ENCODE data around the gene IDUA.

Gene IDUA

DNA sequence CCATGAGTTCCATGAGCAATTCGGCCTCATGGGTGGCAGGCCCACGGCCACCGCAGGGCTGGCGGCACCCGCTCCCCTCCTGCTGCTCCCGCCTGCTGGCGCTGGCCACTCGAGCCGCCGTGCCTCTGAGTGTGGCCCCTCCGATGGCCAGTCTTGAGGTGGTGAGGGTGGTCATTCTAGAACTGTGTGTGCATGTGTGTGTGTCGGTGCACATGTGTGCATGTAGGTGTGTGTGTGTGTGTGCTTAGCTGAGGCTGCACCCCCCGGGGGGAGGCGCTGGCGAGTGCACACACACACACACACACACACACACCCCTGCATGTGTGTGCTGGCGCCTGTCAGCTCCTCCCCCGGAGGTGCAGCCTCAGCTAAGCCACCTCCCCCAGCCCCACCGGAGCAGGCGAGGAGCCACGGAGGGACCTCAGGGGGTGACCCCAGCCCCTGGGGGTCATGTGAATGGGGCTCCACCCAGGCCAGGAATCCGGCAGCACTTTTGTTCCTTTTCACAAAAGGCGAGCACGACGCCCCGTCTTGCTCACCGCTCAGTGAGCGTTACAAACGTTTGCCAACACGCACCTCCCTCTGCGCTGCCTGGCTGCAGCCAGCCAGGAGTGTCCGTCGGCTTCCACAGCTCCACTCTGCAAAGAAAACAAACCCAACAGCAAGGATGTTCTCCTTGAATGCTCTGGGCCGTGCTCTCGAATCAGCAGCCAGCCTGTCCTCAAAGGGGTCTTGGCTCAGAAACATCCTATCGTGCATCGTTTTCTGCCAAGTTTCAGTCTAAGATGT is 54.5 kb downstream of the IDUA start:
- TF ChIP-seq, protein P1, sequence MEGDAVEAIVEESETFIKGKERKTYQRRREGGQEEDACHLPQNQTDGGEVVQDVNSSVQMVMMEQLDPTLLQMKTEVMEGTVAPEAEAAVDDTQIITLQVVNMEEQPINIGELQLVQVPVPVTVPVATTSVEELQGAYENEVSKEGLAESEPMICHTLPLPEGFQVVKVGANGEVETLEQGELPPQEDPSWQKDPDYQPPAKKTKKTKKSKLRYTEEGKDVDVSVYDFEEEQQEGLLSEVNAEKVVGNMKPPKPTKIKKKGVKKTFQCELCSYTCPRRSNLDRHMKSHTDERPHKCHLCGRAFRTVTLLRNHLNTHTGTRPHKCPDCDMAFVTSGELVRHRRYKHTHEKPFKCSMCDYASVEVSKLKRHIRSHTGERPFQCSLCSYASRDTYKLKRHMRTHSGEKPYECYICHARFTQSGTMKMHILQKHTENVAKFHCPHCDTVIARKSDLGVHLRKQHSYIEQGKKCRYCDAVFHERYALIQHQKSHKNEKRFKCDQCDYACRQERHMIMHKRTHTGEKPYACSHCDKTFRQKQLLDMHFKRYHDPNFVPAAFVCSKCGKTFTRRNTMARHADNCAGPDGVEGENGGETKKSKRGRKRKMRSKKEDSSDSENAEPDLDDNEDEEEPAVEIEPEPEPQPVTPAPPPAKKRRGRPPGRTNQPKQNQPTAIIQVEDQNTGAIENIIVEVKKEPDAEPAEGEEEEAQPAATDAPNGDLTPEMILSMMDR (IDR thresholded peaks at IDR 0.05; ENCODE audit: borderline replicate concordance, control extremely low read depth, extremely low read depth, insufficient read depth, missing control alignments): no peak
- DNase-seq (ENCODE audit: low spot score): no peak
- in situ Hi-C loops (cut with MboI; ENCODE audit: low sequenced_read_pairs, unreplicated experiment): no loop called here

DNA sequence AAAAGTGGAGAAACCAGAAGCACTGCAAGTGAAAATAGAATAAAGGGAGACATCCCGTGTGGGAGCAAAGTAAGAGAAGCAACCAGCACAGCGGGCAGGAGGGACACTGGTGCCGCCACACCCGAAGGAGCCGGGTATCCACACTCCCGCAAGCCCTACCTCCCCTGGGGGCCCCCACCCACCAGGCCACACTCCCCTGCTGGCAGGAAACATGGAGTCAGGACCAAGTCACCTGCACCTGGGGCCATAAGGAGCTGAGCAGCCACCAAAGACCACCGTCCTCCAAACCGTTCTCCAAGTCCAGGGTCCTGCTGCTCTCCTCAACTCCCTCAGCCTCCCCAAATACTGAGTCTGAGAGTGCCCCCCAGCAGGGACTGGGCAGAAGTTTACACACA is 55.1 kb downstream of the IDUA start:
- TF ChIP-seq, protein P1 (IDR thresholded peaks at IDR 0.05; ENCODE audit: borderline replicate concordance, control extremely low read depth, extremely low read depth, insufficient read depth, missing control alignments): no peak
- in situ Hi-C loops (cut with MboI; ENCODE audit: low sequenced_read_pairs, unreplicated experiment): no loop called here
- no peak for DNase-seq (ENCODE audit: low spot score)

GRCh38 chr4:1042352-1043055 is 55.7 kb downstream of the IDUA start:
- no peak for DNase-seq (ENCODE audit: low spot score)
- in situ Hi-C loops (cut with MboI; ENCODE audit: low sequenced_read_pairs, unreplicated experiment): no loop called here
- TF ChIP-seq, protein P1 (IDR thresholded peaks at IDR 0.05; ENCODE audit: borderline replicate concordance, control extremely low read depth, extremely low read depth, insufficient read depth, missing control alignments): no peak

- in situ Hi-C loops (cut with MboI; ENCODE audit: low sequenced_read_pairs, unreplicated experiment): no loop called here
- TF ChIP-seq, protein P1 (IDR thresholded peaks at IDR 0.05; ENCODE audit: borderline replicate concordance, control extremely low read depth, extremely low read depth, insufficient read depth, missing control alignments): no peak
- DNase-seq (ENCODE audit: low spot score): no peak
Measured at GRCh38 chr4:1043162-1043561, 56.3 kb downstream of the IDUA start.

DNA sequence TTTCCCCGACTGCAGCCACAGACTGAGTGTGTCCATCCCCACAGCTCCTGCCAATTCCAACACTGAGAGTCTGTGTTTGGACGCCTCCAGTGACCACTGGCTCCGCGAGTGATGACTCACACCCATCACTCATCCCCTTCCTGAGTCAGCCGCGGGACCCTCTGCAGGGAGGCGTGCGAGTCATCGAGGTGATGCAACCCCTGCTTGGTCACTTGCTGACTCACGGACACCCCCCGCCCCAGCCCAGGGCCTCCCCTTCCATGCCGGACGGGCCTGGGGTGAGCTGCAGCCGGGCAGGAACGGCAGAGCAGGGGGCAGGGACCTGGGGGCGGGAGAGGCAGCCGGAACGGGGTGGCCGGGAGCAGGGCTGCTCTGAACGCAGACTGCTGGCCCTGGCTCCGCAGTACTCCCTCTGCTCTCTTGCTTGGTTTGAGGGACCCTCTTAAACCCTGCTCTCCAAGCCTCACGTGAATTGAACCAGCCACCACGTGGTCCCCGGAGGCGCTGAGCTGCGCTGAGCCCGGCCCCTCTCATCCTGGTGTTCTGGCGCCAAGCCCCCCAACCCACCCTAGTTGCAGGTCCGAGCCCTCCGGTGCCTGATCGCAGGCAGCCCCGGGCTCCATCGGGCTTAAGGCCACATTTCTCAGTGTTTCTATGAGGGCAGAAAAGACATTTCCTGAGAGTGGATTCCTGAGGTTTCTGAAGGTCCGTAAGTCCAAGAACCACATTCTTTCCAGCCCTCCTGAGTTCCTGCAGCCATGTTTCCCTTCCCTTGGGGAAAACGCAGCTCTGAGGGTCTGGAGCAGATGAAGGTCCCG is 57.0 kb downstream of the IDUA start:
- TF ChIP-seq, protein P1 (IDR thresholded peaks at IDR 0.05; ENCODE audit: borderline replicate concordance, control extremely low read depth, extremely low read depth, insufficient read depth, missing control alignments): no peak
- in situ Hi-C loops (cut with MboI; ENCODE audit: low sequenced_read_pairs, unreplicated experiment): no loop called here
- no peak for DNase-seq (ENCODE audit: low spot score)

DNA sequence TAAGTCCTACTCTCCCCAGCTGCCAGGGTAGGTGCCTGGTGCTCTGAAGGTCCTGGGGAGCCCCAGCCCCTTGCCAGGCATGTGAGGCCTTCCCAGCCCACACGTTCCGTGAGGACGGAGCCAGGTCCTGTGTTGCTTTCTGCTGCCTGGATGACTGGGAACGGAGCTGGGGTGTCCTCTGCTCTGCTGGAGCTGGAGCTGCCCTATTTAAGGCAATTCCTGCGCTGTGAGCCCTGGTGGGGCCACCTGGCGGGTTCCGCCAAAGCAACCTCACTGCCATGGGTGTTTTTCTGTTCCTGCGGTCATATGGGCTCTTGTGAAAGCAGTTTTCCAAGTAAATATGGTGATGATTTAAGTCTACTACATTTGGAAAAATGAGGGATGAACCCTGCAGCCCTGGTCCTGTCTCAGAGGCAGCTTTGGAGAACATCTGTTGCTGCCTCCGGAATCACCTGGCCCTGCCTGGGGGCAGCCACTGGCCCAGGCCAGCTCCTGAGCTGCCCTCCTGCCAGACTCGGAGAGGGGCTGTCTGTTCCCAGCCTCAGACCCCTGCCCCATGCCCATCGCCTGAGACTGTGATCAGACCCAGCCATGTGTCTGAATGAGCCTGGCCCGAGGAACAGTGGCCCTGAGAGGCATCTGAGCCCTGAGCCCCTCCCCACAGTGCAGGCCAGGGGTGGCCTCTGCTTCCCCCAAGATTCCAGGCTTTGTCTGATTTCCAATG is 57.8 kb downstream of the IDUA start:
- in situ Hi-C loops (cut with MboI; ENCODE audit: low sequenced_read_pairs, unreplicated experiment): no loop called here
- TF ChIP-seq, protein P1 (IDR thresholded peaks at IDR 0.05; ENCODE audit: borderline replicate concordance, control extremely low read depth, extremely low read depth, insufficient read depth, missing control alignments): no peak

More for the DNA sequence above, 57.8 kb downstream of the IDUA start:
- DNase-seq (ENCODE audit: low spot score): no peak
